ENCODE data around the gene OR12D1.

GRCh38 chr6:29376003-29376402 lies 38.7 kb upstream of the OR12D1 start:
- TF ChIP-seq JUN (IDR thresholded peaks at IDR 0.05) (no peak), SMC3 (IDR thresholded peaks at IDR 0.05) (no peak), CTCF (IDR thresholded peaks at IDR 0.05) (no peak), CEBPB (IDR thresholded peaks at IDR 0.05) (no peak), ZFP36 (IDR thresholded peaks at IDR 0.05; ENCODE audit: borderline replicate concordance, partially characterized antibody) (no peak), EP300 (IDR thresholded peaks at IDR 0.05) (no peak)
